ENCODE measurements around the gene CPNE1.

Gene CPNE1

GRCh38 chr20:35618263-35619131 lies 46.2 kb downstream of the CPNE1 start:
- TF ChIP-seq ESRRG (CRISPR knock-in tag; IDR thresholded peaks at IDR 0.05) (no peak), CREB5 (CRISPR knock-in tag; IDR thresholded peaks at IDR 0.05; ENCODE audit: low read depth) (no peak), ZFP3 (CRISPR knock-in tag; IDR thresholded peaks at IDR 0.05) (no peak), ARNTL (CRISPR knock-in tag; IDR thresholded peaks at IDR 0.05; ENCODE audit: borderline replicate concordance, low read depth) (no peak), GLIS3 (CRISPR knock-in tag; IDR thresholded peaks at IDR 0.05) (no peak), TSHZ2 (CRISPR knock-in tag; IDR thresholded peaks at IDR 0.05) (no peak)
- ATAC-seq: peak; percentile 3; the same call in 2 of the 3 replicates

- ATAC-seq: peak; percentile 22
- TF ChIP-seq ZFP3 (CRISPR knock-in tag; IDR thresholded peaks at IDR 0.05) (no peak), RARB (CRISPR knock-in tag; IDR thresholded peaks at IDR 0.05) (no peak), ZNF70 (CRISPR knock-in tag; IDR thresholded peaks at IDR 0.05) (no peak), CREB5 (CRISPR knock-in tag; IDR thresholded peaks at IDR 0.05; ENCODE audit: low read depth) (no peak), CSRNP3 (CRISPR knock-in tag; IDR thresholded peaks at IDR 0.05) (no peak), ISL1 (CRISPR knock-in tag; IDR thresholded peaks at IDR 0.05) (no peak), TCF4 (CRISPR knock-in tag; IDR thresholded peaks at IDR 0.05; ENCODE audit: borderline replicate concordance) (no peak), ZC3H10 (CRISPR knock-in tag; IDR thresholded peaks at IDR 0.05) (no peak), GLIS3 (CRISPR knock-in tag; IDR thresholded peaks at IDR 0.05) (no peak), TSHZ2 (CRISPR knock-in tag; IDR thresholded peaks at IDR 0.05) (no peak), ZNF565 (CRISPR knock-in tag; conservative IDR thresholded peaks at IDR 0.05; ENCODE audit: low read depth) (no peak), PATZ1 (CRISPR knock-in tag; IDR thresholded peaks at IDR 0.05; ENCODE audit: borderline replicate concordance) (no peak), OSR1 (CRISPR knock-in tag; IDR thresholded peaks at IDR 0.05) (no peak), TOX (CRISPR knock-in tag; IDR thresholded peaks at IDR 0.05; ENCODE audit: borderline replicate concordance) (no peak), SNAI2 (CRISPR knock-in tag; IDR thresholded peaks at IDR 0.05) (no peak), ESRRG (CRISPR knock-in tag; IDR thresholded peaks at IDR 0.05) (no peak)
Observed at GRCh38 chr20:35617397-35618262, 47.1 kb downstream of the CPNE1 start.

Measured in SK-N-SH treated with all-trans-retinoic acid at 6 μM for 48 hours (cell line).